Epithelial cell of prostate (primary cell): Measurements from ENCODE around the gene EMC6.

Experiments used
- DNase-seq: peaks from one replicate; pipeline ENCODE4 v3.0.0-alpha.2; 2011; ENCODE audit warnings: low read depth, low spot score
- H3K27ac ChIP-seq: fragments of 450-650 bp; 2 replicates; pipeline ENCODE4 v1.5.1; 2017; ENCODE audit warnings: mild to moderate bottlenecking

The EMC6 gene

DNA sequence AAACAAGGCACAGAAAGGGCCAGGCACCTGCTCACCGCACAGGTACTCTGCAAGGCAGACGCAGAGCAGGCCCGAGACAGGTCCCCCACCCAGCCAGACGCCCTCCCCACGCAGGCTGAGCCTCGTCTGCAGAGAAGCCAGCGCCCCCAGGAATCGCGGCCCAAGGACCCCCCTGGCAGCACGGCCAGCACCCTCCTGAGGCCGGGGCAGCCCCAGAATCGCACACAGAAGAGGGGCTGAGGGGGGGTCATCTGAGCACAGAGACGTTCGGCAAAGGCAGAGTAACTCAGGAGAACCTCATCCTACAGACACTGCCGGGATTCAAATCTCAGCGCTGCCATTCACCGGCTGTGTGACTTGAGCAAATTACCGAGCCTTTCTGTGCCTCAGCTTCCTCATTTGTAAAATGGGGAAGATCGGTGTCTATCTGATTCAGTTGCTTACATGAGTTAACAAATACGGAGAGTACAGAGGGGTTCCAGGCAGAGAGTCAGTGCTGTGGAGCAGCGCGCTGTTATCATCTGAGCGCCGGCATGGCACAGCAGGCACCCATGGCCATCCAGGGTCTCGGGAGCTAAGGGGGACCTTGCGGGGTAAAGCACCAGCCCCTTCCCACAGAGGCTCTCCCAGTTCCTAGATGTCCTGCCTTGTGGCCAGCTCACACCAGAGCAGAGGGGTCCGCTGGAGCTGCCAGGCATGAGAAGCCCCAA, 10.4 kb downstream of the EMC6 start:
- DNase-seq = no peak
- no peak overlapping the region for H3K27ac ChIP-seq

DNA sequence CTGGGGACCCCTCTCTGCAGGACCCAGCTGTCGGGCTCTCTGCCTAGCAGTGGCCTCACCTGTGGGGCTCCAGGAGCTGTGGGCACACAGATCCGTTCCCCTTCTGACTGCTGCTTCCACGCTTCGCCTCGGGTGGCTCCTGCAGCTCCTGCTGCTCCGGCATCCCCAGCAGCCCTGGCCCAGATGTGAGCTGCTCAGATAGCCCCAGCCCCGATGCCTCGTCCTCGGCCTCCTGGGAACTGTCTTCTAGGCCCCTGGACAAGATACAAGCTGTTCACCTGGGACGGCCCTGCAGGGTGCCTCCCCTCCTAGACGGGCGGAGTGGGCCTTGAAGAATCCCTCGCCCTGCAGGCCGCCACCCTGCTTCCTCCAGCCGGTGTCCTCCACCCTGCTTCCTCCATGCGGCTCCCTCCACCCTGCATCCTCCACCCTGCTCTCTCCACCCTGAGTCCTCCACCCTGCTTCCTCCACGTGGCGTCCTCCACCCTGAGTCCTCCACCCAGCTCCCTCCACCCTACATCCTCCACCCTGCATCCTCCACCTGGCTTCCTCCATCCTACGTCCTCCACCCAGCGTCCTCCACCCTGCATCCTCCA, 11.0 kb downstream of the EMC6 start:
- DNase-seq = no peak
- no peak overlapping the region for H3K27ac ChIP-seq

DNA sequence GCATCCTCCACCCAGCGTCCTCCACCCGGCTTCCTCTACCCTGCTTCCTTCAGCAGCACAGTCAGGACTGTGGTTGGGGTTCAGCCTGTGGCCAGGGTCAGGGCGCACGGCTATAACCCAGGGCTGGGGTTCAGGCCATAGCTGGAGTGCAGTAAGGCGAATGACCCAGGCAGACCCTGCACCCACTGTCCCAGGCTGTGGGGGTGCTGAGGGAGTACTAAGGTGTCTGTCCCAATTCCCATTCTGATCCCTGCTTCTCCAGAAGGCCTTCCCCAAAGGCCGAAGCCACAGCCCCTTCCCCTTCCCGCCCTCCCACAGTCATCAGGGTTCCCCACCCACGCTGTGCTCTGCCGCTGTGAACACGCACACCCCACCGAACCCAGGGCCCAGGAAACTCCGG, 12.4 kb downstream of the EMC6 start:
- DNase-seq = no peak
- H3K27ac ChIP-seq = no peak overlapping the region

DNA sequence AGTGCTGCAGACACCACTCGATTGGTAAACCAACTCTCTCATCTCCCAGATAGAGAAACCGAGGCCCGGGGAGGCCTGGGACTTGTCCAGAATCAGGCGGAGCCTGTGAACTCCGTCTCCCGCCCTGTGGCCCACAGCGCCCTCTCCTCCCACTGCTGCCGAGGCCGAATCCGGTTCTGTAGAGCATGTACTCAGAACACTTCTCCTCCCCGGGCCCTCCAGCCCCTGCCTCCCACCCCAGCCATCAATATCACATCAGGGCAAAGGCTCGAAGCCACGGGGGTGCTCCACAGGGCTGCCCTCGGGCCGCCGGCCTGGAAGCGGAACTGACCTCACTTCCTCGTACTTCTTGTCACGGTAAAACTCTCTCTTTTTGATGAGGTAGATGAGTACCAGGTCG, 13.0 kb downstream of the EMC6 start:
- H3K27ac ChIP-seq = no peak overlapping the region
- no peak for DNase-seq

DNA sequence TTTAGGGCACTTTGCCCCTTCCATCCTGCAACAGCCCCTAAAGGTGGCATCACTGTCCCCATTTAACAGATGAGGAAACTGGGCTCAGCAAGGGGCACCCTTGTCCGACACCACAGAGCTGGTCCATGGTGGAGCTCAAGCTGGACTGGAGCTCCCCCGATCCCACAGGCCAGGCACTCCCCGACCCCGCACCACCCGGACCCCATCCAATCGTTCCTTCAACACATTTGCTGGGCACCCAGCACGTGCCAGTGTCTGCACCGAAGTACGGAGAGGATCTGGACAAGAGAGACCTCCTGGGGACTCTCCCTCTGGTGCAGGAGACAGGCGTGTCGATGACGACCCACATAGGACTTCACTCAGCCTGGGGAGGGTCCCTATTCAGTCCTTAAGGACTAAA, 13.4 kb downstream of the EMC6 start:
- H3K27ac ChIP-seq = no peak overlapping the region

DNA sequence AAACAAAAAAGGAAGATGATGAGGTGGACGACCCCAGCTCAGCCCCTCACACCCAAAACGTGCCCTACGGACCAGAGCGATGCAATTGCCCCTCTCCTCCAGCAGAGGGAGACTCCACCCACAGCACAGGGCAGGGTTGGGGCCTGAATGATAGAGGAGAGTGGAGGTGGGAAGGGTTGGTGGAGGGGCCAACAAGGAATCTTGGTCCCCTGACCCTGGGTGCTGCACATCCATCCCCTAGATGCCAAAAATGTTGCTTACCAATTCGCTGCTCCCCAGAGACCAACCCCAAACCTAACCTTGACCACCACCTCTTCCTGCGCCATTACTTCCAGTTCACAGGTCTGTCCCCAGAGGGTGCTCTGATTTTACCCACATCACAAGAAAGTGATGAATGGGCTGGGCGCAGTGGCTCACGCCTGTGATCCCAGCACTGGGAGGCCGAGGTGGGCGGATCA, 14.5 kb downstream of the EMC6 start:
- DNase-seq = no peak
- H3K27ac ChIP-seq = no peak overlapping the region

More for the DNA sequence above, 13.4 kb downstream of the EMC6 start:
- no peak for DNase-seq

DNA sequence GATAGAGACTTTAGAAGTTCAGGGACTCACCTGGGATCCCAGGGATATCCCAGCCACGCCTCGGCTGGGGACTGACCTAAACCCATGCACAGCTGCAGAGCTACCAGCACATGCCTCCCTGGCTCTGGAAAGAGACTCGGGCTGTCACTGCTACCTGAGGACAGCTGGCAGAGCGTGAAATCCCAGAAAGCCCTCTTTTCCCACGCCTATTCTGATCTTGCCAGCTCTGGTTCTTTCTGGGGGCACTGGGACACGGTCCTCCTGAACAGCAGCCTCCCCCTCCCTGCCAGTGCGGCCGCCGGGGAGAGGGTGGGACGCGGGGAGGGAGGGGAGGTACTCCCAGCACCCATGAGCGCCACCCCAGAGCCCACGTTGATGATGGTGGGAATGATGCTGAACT, 16.6 kb downstream of the EMC6 start:
- no peak overlapping the region for H3K27ac ChIP-seq

DNA sequence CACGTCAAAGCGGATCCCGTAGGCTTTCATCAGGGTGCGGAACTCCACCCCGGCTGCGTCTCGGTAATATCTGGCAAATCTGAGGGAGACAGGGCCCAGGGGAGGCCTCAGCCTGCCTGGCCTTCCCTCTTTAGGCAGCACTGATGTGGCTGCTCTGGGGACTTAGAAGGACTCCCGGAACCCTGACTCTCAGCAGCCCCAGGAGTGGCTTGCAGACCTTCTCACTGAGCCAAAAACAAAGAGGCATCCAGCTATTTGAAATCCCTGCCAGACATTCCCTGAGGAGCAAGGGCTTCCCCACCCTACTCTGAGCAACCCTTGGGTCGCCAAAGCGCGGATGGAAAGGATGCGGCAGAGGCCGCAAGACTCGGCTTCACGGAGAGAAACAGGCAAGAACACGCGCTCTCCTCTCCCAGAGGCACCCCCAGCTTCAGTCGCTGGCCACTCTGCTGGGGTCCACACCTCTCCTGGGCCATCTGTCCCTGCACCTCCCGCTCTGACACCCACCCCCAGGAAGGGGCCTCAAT, 19.5 kb downstream of the EMC6 start:
- no peak overlapping the region for H3K27ac ChIP-seq
- DNase-seq = no peak

More for the DNA sequence above, 16.6 kb downstream of the EMC6 start:
- no peak for DNase-seq

DNA sequence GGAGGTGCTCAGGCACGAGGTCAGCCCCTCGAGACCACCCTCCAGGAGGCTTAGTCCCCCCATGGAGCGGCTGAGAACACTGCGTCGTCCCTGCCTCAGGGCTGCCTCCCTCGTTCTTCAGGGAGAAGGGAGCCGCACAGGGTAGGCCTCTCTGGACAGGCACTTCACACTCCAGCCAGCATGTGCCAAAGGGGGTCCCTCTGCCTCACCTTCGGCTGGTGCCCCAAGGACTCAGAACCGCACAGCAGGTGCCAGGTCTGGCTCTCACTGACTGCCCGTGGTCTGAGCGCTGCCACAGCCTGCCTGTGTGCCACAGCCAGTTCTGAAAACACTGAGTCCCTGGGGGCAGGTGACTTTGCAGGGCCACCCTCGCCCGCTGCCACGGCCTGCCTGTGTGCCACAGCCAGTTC, 20.2 kb downstream of the EMC6 start:
- DNase-seq = no peak
- no peak overlapping the region for H3K27ac ChIP-seq

DNA sequence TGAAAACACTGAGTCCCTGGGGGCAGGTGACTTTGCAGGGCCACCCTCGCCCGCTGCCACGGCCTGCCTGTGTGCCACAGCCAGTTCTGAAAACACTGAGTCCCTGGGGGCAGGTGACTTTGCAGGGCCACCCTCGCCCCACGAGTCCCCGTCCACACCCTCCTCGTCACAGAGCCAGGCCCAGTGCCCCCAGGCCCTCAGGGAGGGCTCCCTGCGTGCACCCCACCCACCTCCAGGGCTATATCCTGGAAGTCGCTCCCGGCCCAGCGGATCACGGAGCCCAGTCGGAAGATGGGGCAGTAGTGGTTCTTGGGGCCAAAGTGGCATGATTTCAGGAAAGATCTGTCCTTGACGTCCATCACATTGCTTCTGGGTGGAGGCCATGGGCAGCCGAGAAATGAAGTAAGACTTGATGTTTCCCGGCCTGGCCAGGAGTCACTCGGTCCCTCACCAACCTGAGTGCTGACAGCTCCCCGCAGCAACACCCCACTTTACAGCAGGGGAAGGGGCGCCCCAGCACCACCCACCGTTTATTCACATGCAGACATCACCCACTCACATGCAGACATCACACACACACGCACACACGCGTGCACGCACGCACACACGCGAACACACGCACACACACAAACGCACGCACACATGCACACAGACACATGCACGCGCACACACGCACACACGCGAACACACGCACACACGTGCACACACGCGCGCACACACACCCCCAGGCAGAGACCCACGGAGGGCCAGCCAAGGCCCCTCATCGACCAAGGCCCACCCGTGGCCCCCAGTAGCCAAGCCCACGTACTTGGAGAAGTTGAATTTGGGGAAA, 20.9 kb downstream of the EMC6 start:
- no peak overlapping the region for H3K27ac ChIP-seq
- DNase-seq = no peak

DNA sequence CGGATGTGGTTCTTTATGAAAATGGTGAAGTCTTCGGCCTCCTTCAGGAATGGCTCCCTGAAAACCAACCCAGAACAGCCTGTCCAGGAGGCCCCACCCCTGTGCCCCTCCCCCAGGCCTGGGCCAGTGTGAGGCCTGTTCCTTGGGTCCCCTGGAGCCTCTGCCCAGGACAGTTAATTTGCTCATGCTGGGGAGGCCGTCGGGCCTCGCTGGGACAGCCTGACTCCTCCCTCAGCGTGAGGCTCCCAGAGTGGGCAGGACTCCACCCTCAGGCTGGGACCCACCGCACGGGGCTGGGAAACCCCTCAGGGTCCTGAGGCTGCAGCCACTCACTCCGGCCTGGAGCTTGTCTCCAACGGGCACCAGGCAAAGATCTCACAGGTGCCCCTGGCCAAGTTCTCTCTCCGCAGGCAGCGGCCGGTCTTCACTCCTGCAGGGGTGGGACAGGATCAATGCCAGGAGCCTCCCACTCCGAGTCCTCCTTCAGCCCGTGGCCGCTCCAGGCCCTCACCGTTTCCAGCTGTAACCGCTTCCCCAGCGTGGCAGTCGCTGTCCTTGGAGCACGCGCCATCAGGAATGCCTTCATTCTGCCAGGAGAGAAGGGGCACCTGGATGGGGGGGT, 21.6 kb downstream of the EMC6 start:
- no peak overlapping the region for H3K27ac ChIP-seq
- DNase-seq = no peak

DNA sequence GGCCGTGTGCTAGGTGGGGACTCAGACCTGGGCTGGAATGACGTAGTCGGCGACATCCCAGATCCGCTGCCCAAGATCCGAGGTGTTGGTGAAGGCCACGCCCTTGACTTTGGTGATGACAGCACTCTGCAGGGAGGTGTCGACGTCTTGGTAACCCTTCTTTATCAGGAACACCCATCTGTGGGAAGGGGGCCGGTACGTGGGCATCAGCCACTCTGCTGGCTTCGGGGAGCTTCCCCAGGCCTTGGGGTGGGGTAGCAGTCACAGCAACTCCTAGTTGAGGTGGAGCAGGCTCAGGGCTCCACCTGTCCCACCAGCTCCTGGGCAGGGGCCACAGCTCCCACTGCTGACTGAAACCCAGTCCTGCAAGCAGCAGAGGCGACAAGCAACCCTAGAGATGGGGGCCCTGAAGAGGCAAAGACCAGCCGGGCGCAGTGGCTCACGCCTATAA, 23.0 kb downstream of the EMC6 start:
- H3K27ac ChIP-seq = no peak overlapping the region
- no peak for DNase-seq

DNA sequence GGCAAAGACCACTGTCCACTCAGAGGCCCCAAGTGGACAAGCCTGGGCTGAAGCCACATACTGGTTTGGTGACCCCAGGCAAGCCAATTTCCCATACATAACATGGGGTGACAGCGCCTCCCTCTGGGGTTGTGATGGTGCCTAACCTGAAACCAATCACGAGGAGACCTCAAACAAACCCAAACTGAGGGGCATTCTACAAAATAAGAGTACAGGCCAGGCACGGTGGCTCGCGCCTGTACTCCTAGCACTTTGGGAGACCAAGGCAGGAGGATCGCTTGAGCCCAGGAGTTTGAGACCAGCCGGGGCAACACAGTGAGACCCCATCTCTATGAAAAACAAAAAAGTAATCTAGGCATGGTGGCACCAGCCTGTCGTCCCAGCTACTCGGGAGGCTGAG, 23.7 kb downstream of the EMC6 start:
- no peak overlapping the region for H3K27ac ChIP-seq
- DNase-seq = no peak

DNA sequence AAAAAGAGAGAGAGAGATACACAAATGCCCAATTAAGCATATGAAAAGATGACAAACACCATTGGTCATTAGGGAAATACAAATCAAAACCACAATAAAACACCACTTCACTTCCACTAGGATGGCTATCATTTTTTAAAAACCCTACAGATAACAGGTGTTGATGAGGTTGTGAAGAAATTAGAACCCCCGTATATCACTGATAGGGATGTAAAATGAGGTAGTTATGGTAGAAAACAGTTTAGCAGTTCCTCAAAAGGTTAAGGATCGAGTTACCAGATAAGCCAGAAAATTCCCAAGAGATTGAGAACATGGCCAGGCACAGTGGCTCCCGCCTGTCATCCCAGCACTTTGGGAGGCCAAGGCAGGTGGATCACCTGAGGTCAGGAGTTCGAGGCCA, 24.5 kb downstream of the EMC6 start:
- H3K27ac ChIP-seq = no peak overlapping the region
- DNase-seq = no peak

DNA sequence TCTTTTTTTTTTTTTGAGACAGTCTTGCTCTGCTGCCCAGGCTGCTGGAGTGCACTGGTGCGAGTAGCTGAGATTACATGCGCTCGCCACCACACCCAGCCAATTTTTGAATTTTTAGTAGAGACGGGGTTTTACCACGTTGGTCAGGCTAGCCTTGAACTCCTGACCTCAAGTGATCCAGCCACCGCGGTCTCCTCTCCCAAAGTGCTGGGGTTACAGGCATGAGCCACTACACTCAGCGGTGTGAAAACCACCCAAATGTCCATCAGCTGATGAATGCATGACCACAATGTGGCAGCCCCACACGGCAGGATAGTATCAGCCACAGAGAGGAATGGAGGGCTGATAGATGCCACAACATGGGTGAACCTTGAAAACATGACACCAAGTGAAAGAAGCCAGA, 25.2 kb downstream of the EMC6 start:
- H3K27ac ChIP-seq = no peak overlapping the region
- DNase-seq = no peak

DNA sequence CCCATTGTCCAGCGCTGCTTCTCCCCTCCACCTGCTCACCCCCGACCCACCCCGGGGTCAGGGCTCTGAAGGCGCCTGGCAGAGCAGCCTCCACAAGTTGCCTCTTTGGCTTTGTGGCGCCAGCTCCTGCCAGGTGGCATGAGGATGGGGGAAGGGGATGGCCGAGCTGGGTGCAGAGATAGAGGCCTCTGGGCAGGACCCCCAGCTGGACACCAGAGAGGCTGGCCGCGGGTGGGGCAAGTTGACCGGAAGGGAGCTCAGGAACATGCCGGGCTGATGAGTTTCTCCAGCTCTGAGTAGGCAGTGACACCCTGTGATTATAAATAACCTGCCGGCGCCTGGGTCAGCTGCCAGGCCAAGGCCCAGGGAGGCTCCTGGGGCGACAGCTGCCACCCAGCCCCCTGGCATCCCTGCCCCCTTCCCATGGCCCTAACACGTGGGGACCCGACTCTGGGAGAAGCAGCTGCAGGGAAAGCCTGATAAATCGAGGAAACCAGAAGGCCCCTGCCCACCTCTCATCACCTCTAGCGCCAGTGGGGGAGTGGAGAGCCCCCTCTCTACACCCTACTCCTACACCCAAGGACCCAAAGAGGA, 26.6 kb downstream of the EMC6 start:
- no peak for DNase-seq
- H3K27ac ChIP-seq = no peak overlapping the region

DNA sequence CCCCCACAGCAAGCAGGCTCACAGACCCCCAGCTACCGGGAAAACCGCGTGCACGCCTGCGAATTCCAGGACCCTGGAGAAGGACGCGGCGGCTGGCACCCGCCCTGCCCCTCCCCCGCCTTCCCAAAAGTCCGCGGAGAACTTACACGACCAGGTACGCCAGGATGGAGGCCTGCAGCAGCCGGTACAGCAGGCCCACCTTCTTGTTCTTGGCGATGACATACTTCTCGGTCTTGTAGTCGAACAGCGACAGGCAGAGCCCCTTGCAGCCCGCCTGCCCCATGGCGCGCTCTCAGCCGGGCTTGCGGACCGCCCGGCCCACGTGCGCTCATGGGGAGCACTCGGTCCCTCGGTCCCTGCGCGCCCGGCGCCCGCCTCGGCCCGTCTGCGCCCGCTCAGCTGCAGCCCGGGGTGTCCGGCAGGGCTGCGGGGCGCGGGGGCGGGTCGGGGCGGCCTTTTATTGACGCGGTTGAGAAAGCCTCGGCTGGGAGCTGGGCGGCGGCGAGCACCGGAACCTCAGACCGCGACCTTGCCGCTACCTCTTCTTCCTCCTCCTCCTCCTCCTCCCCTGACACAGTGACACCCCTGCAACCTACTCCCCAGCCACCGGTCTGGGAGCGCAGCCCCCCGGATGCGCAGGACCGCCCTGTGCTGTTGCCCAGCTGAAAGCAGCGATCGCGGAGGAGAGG, 27.3 kb downstream of the EMC6 start, which contains the start of gene P2RX5:
TSS of gene P2RX5 (minus strand) at position 433 of the 689 bp plus-strand sequence. CDS start at position 283, 150 bp downstream.
- no peak for DNase-seq
- no peak within 1 kb of the TSS for H3K27ac ChIP-seq

DNA sequence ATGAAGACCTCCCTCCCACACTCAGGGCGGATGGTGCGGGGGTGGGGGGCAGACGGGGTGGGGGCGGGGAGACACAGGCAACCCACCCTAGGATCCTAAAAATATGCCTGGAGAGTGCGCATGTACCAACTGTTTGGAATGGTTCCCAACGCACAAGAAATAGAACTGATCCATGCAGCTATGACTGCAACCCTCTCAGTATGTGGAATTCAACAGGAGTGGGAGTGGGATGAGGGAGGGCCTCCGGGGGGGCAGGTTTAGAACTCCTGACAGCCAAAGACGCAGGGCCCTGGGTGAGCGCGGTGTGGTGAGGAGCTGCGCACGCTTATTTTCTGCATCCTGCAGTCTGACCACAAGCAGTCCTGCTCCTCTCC, 28.5 kb downstream of the EMC6 start:
- no peak overlapping the region for H3K27ac ChIP-seq

DNA sequence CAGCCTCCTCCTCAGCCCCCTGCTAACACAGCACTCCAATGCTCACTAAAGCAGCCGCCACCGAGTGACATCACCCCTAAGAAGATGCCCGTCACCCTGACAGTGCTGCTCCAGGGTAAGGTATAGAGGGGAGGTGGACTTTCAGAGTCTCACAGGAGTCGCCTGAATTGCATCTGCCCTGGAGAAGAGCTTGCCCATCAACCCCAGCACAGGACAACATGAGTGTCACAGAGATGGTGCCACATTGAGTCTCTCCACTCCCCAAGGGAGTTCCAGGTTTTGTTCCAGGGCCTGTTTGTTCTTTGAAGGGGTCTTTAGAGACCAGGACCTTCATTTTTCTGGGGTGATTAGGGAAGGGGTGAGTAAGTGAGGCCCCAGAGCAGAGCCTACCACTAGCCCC, 29.5 kb downstream of the EMC6 start:
- H3K27ac ChIP-seq = no peak overlapping the region
- DNase-seq = no peak

More for the DNA sequence above, 28.5 kb downstream of the EMC6 start:
- DNase-seq = no peak
